ENCODE results near the gene VWA3B. TPM values are rescaled to one million over a fixed set of nuclear protein-coding genes. Genes with fewer than 3 reads are reported as not detected.
"Not testable (repeated sequence)": the region's sequence is repeated elsewhere in the genome, so short reads cannot be mapped to it uniquely, and the experiment has no call there.

The VWA3B gene
- total RNA-seq, 1 donor from 2014 or later: not detected

- intact Hi-C loops (cut with DNase I): no loop called here
- Histone ChIP-seq H3K36me3 (no peaks in the 10 kb centered on the region), H3K4me1 (no peaks in the 10 kb centered on the region), H3K9me3 (peaks cover 7 to 21% of the 10 kb centered on the region in 2 donors), H3K27ac (no peak overlapping the region), H3K4me3 (no peak overlapping the region), H3K27me3 (no peaks in the 10 kb centered on the region)
- DNase-seq (ENCODE audit: low spot score in 2 of 2): no peak
- no peak for TF ChIP-seq CTCF (IDR thresholded peaks at IDR 0.05)
Measured at GRCh38 chr2:98099939-98100743, 13.2 kb downstream of the VWA3B start.

GRCh38 chr2:98102315-98102714 lies 15.3 kb downstream of the VWA3B start:
- H3K27ac ChIP-seq; H3K4me1 ChIP-seq; DNase-seq (ENCODE audit: low spot score in 2 of 2); intact Hi-C loops (cut with DNase I); H3K27me3 ChIP-seq; H3K36me3 ChIP-seq; H3K4me3 ChIP-seq: not testable (repeated sequence)
- peaks cover 7 to 10% of the 10 kb centered on the region in 2 donors for H3K9me3 ChIP-seq

GRCh38 chr2:98102878-98103277 lies 15.9 kb downstream of the VWA3B start:
- Histone ChIP-seq H3K36me3 (no peaks in the 10 kb centered on the region), H3K27ac (no peak overlapping the region), H3K27me3 (no peaks in the 10 kb centered on the region), H3K4me3 (no peak overlapping the region), H3K9me3 (peaks cover 7 to 10% of the 10 kb centered on the region in 2 donors), H3K4me1 (no peaks in the 10 kb centered on the region)
- TF ChIP-seq CTCF (IDR thresholded peaks at IDR 0.05): no peak
- intact Hi-C loops (cut with DNase I): no loop called here
- DNase-seq (ENCODE audit: low spot score in 2 of 2): no peak

- no peak overlapping the region for H3K27ac ChIP-seq
- H3K4me3 ChIP-seq: no peak overlapping the region
- no peaks in the 10 kb centered on the region for H3K36me3 ChIP-seq
- intact Hi-C loops (cut with DNase I): no loop called here
- H3K9me3 ChIP-seq: peaks cover under 1 to 6% of the 10 kb centered on the region in 2 donors
- DNase-seq (ENCODE audit: low spot score in 2 of 2): no peak
- TF ChIP-seq CTCF (IDR thresholded peaks at IDR 0.05): no peak
- no peaks in the 10 kb centered on the region for H3K4me1 ChIP-seq
- H3K27me3 ChIP-seq: no peaks in the 10 kb centered on the region
Measured at GRCh38 chr2:98108110-98108509, 21.1 kb downstream of the VWA3B start.

DNA sequence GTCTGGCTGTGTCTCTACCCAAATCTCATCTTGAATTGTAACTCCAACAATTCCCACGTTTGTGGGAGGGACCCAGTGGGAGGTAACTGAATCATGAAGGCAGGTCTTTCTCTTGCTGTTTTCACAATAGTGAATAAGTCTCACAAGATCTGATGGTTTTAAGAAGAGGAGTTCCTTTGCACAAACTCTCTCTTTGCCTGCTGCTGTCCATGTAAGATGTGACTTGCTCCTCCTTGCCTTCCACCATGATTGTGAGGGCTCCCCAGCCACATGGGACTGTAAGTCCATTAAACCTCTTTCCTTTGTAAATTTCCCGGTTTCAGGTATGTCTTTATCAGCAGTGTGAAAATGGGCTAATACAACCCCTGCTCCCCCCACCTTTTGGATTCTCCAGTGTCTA lies 23.8 kb downstream of the VWA3B start:
- no peak for TF ChIP-seq CTCF (IDR thresholded peaks at IDR 0.05)
- Histone ChIP-seq H3K36me3 (no peaks in the 10 kb centered on the region), H3K27ac (no peak overlapping the region), H3K4me3 (no peak overlapping the region), H3K9me3 (peaks cover 0 to 9% of the 10 kb centered on the region in 2 donors), H3K4me1 (no peaks in the 10 kb centered on the region), H3K27me3 (no peaks in the 10 kb centered on the region)
- intact Hi-C loops (cut with DNase I): no loop called here
- DNase-seq (ENCODE audit: low spot score in 2 of 2): no peak

- Histone ChIP-seq H3K27ac (no peak overlapping the region), H3K36me3 (no peaks in the 10 kb centered on the region), H3K4me3 (no peak overlapping the region), H3K4me1 (no peaks in the 10 kb centered on the region), H3K27me3 (no peaks in the 10 kb centered on the region), H3K9me3 (peaks cover 0 to 9% of the 10 kb centered on the region in 2 donors)
- no peak for DNase-seq (ENCODE audit: low spot score in 2 of 2)
- TF ChIP-seq CTCF (IDR thresholded peaks at IDR 0.05): no peak
- intact Hi-C loops (cut with DNase I): no loop called here
Measured at GRCh38 chr2:98114643-98115330, 27.8 kb downstream of the VWA3B start.

All from ascending aorta (tissue), 2 donors.